K562 (cell line): Measurements from ENCODE around the gene NF2. TPM values are rescaled to one million over a fixed set of nuclear protein-coding genes. Genes with fewer than 3 reads are reported as not detected.

ENCODE experiments used
- ATAC-seq: fragments of 200-7000 bp; cut with Tn5 transposase; 3 replicates; pipeline ENCODE4 v1.9.1; 2020; ENCODE audit warnings: moderate library complexity
- BruUV-seq: library from RNA; stranded (reverse); fragments of 400-500 nt; replicated peaks from 2 replicates; lab custom pipeline; 2021; lab: Mats Ljungman, UMichigan
- CTCF ChIA-PET: fragments of 300-600 bp; formaldehyde crosslinking; extraction: SDS; loops from one replicate; lab custom pipeline; 2021; ENCODE audit warnings: low intra/inter-chr PET ratio; lab: Yijun Ruan, JAX
- POLR2A ChIA-PET: fragments of 300-600, 350-650 bp; sonication (Branson Sonifier 250); formaldehyde crosslinking; extraction: SDS; loops from one replicate; lab custom pipeline; 2021; ENCODE audit warnings: antibody characterized with exemption, inconsistent platforms; lab: Yijun Ruan, JAX
- DNase-seq, 4 experiments: peaks; one replicate each; pipeline versions ENCODE4 v3.0.0 to v3.0.0-alpha.2; 2011 to 2018; ENCODE audit warnings: low spot score in 3 of 4, mixed read lengths in 3 of 4; ENCODE audit errors: extremely low read depth in 1 of 4
- FAIRE-seq: peaks from 2 replicates; lab custom pipeline; 2011; peaks lifted over from hg19 to GRCh38; lab: Jason Lieb, UNC
- H2AFZ ChIP-seq: 2 replicates; pipeline ENCODE4 v1.6.0; 2011; ENCODE audit warnings: low read depth, low read length, control low read depth, inconsistent platforms
- H3K27ac ChIP-seq: fragments of 200-600 bp; 3 replicates; pipeline ENCODE4 v1.8.0; 2011; ENCODE audit warnings: low read depth, mild to moderate bottlenecking, control low read depth, inconsistent platforms, low read length, moderate library complexity, mixed read lengths; ENCODE audit errors: extremely low read depth
- H3K27me3 ChIP-seq, 2 experiments: fragments of 300-600 bp in 1 of 2; 2 replicates in 1 of 2; 3 replicates in 1 of 2; pipeline versions ENCODE4 v1.6.0 to v1.8.0; 2011; ENCODE audit warnings: inconsistent platforms in 2 of 2, low read length in 2 of 2, mild to moderate bottlenecking in 1 of 2, mixed read lengths in 1 of 2, moderate library complexity in 1 of 2; ENCODE audit not compliant: control insufficient read depth in 2 of 2, insufficient read depth in 2 of 2
- H3K36me3 ChIP-seq: fragments of 300-600 bp; 3 replicates; pipeline ENCODE4 v1.8.0; 2011; ENCODE audit warnings: mild to moderate bottlenecking, low read length, inconsistent platforms; ENCODE audit not compliant: control insufficient read depth, insufficient read depth
- H3K4me1 ChIP-seq, 2 experiments: fragments of 200-600 bp in 1 of 2; replicated peaks in 1 of 2; 2 replicates in 1 of 2; 3 replicates in 1 of 2; pipeline versions ENCODE4 v1.5.1 to v1.8.0; 2011; ENCODE audit warnings: inconsistent platforms in 2 of 2, low read length in 2 of 2, mild to moderate bottlenecking in 1 of 2, mixed read lengths in 1 of 2, moderate library complexity in 1 of 2; ENCODE audit not compliant: control insufficient read depth in 2 of 2, insufficient read depth in 2 of 2
- H3K4me2 ChIP-seq: 2 replicates; pipeline ENCODE4 v1.6.1; 2011; ENCODE audit warnings: low read length, control low read depth, inconsistent platforms, mixed read lengths; ENCODE audit not compliant: insufficient read depth
- H3K4me3 ChIP-seq: fragments of 200-600 bp; sonication (generic), shearing (Covaris generic); 2 replicates; pipeline ENCODE4 v1.5.1; 2016; ENCODE audit warnings: control low read depth, inconsistent platforms
- H3K79me2 ChIP-seq: fragments of 200-600 bp; 3 replicates; pipeline ENCODE4 v1.8.0; 2011; ENCODE audit warnings: low read length, inconsistent platforms; ENCODE audit not compliant: control insufficient read depth, insufficient read depth
- H3K9ac ChIP-seq, 2 experiments: 2 replicates each; pipeline versions ENCODE4 v1.6.0 to v1.6.1; 2011; ENCODE audit warnings: low read depth in 2 of 2, low read length in 2 of 2, control low read depth in 1 of 2, inconsistent platforms in 1 of 2, mild to moderate bottlenecking in 1 of 2, mixed read lengths in 1 of 2; ENCODE audit not compliant: insufficient read depth in 1 of 2
- H3K9me1 ChIP-seq: one replicate; pipeline ENCODE4 v1.6.0; 2011; ENCODE audit warnings: inconsistent platforms, mild to moderate bottlenecking, low read length, moderate library complexity; ENCODE audit not compliant: control insufficient read depth, insufficient read depth
- H3K9me3 ChIP-seq: replicated peaks from 2 replicates; pipeline ENCODE4 v1.5.1; 2011; ENCODE audit warnings: low read depth, low read length, inconsistent platforms; ENCODE audit not compliant: control insufficient read depth, insufficient read depth
- H4K20me1 ChIP-seq: replicated peaks from 2 replicates; pipeline ENCODE4 v1.6.1; 2011; ENCODE audit warnings: low read length, inconsistent platforms, mixed read lengths; ENCODE audit not compliant: control insufficient read depth, insufficient read depth
- ARID1B ChIP-seq: fragments of 450-650 bp; IDR thresholded peaks from 2 replicates; pipeline ENCODE4 v1.6.1; 2016; ENCODE audit warnings: antibody characterized with exemption, mild to moderate bottlenecking, inconsistent platforms
- CBFA2T3 ChIP-seq: fragments of 450-650 bp; IDR thresholded peaks from 2 replicates; pipeline ENCODE4 v1.6.1; 2017
- CTBP1 ChIP-seq: fragments of 450-650 bp; IDR thresholded peaks from 2 replicates; pipeline ENCODE4 v1.6.1; 2016; ENCODE audit warnings: borderline replicate concordance
- HDAC8 ChIP-seq: fragments of 450-650 bp; IDR thresholded peaks from 2 replicates; pipeline ENCODE4 v1.6.1; 2016; ENCODE audit warnings: mild to moderate bottlenecking, missing genetic modification characterization, moderate library complexity, missing compliant biosample characterization
- RFX5 ChIP-seq: IDR thresholded peaks from 2 replicates; pipeline ENCODE4 v1.6.1; 2011; ENCODE audit warnings: low read depth, mild to moderate bottlenecking, improper control_type of control experiment, low read length
- ZNF408 ChIP-seq: fragments of 250-450 bp; sonication (Bioruptor Pico); IDR thresholded peaks from 2 replicates; pipeline ENCODE4 v1.4.0; 2020; ENCODE audit warnings: low read depth, mild to moderate bottlenecking, moderate library complexity
- WGBS: fragments of 100-300 bp; shearing (Covaris generic); methylation state at CpG from one replicate; pipeline ENCODE4 v1.1.6; 2016; ENCODE audit warnings: low coverage, mixed read lengths; ENCODE audit not compliant: insufficient coverage; ENCODE audit errors: missing lambda C conversion rate; 5-methylcytosine and 5-hydroxymethylcytosine counted together
- in situ Hi-C: fragments of 300-500 bp; cut with MboI; formaldehyde crosslinking; loops from 4 replicates; pipeline ENCODE4 v1.15.0; 2018; ENCODE audit warnings: inconsistent platforms, mixed read lengths
- intact Hi-C: fragments of 100-400 bp; cut with micrococcal nuclease; formaldehyde crosslinking; loops from 2 replicates; pipeline ENCODE4 v1.14.2; 2022
- polyA plus RNA-seq, 8 experiments: library from polyadenylated mRNA; depleted of rRNA in 4 of 8; stranded (reverse) in 5 of 8; unstranded in 3 of 8; fragments of >200 nt; fragmentation: Nextera tagmentation in 2 of 8; fragmentation: Illumina TruSeq in 1 of 8; extraction: Ambion mirVana in 2 of 8; extraction: Trizol in 1 of 8; gene quantifications; 2 replicates each; pipeline versions ENCODE4 v1.2.1 to v1.2.3, GENCODE V29; 2011 to 2014; ENCODE audit warnings: inconsistent platforms in 1 of 8, missing spikeins in 1 of 8
- total RNA-seq, 7 experiments: library from RNA; depleted of rRNA in 6 of 7; stranded (reverse); fragments of >200 nt in 6 of 7; fragmentation: Illumina TruSeq in 2 of 7; extraction: Trizol in 2 of 7; gene quantifications; 2 replicates each; pipeline versions ENCODE4 v1.2.1 to v1.2.3, GENCODE V29; 2011 to 2021; ENCODE audit warnings: low replicate concordance in 1 of 7
- TF ChIP-seq, protein P1 (sequence below), 2 experiments: fragments of 150-350 bp in 1 of 2; IDR thresholded peaks; 2 replicates each; pipeline ENCODE4 v1.6.1; 2012 to 2016; ENCODE audit warnings: low read depth in 2 of 2, low read length in 2 of 2, mild to moderate bottlenecking in 1 of 2, moderate library complexity in 1 of 2
- TF ChIP-seq, protein P2 (sequence below), 2 experiments: fragments of 450-650 bp; conservative IDR thresholded peaks; 2 replicates each; pipeline ENCODE4 v1.6.1; 2017; ENCODE audit warnings: mild to moderate bottlenecking in 2 of 2, moderate library complexity in 2 of 2

The NF2 gene
- total and polyA plus RNA-seq, 9 of the 15 experiments (the other 6 are each of a cell fraction or from before 2014, with no cell fraction given): 2.2 to 32.5 (median 15.2) TPM

DNA sequence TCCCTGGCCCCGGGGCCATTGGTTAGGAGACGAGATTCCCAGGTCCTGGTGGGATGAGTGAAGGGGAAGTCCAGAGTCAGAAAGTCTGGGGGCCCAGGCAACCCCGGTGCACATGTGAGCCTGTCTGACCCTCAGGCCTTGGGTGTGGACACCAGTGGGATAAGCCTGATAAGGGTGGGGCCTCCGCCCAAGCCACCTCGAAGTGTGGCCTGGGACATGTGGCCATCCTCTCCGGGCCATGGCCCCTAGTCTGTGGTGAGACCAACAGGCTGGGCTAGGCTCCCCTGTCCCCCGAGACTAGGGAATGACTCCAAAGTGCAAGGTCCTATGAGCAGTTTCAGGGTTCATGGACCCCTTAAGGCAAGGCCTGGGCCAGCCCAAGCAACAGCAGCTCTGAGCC is 122.7 kb downstream of the NF2 start:
- peak; percentile 68 for ATAC-seq
- POLR2A ChIA-PET: no interaction called here
- TF ChIP-seq CTBP1: peak; percentile 28; the same call in 1 of the 2 replicates
- TF ChIP-seq ZNF408: no peak
- peak; percentile 25; the same call in 1 of the 2 replicates for TF ChIP-seq ARID1B
- no peak for TF ChIP-seq HDAC8 (tag)
- TF ChIP-seq, protein P1, sequence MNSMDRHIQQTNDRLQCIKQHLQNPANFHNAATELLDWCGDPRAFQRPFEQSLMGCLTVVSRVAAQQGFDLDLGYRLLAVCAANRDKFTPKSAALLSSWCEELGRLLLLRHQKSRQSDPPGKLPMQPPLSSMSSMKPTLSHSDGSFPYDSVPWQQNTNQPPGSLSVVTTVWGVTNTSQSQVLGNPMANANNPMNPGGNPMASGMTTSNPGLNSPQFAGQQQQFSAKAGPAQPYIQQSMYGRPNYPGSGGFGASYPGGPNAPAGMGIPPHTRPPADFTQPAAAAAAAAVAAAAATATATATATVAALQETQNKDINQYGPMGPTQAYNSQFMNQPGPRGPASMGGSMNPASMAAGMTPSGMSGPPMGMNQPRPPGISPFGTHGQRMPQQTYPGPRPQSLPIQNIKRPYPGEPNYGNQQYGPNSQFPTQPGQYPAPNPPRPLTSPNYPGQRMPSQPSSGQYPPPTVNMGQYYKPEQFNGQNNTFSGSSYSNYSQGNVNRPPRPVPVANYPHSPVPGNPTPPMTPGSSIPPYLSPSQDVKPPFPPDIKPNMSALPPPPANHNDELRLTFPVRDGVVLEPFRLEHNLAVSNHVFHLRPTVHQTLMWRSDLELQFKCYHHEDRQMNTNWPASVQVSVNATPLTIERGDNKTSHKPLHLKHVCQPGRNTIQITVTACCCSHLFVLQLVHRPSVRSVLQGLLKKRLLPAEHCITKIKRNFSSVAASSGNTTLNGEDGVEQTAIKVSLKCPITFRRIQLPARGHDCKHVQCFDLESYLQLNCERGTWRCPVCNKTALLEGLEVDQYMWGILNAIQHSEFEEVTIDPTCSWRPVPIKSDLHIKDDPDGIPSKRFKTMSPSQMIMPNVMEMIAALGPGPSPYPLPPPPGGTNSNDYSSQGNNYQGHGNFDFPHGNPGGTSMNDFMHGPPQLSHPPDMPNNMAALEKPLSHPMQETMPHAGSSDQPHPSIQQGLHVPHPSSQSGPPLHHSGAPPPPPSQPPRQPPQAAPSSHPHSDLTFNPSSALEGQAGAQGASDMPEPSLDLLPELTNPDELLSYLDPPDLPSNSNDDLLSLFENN (IDR thresholded peaks at IDR 0.05; ENCODE audit: low read depth in 2 of 2, low read length in 2 of 2): no peak
- no peak for TF ChIP-seq RFX5
- TF ChIP-seq, protein P2, sequence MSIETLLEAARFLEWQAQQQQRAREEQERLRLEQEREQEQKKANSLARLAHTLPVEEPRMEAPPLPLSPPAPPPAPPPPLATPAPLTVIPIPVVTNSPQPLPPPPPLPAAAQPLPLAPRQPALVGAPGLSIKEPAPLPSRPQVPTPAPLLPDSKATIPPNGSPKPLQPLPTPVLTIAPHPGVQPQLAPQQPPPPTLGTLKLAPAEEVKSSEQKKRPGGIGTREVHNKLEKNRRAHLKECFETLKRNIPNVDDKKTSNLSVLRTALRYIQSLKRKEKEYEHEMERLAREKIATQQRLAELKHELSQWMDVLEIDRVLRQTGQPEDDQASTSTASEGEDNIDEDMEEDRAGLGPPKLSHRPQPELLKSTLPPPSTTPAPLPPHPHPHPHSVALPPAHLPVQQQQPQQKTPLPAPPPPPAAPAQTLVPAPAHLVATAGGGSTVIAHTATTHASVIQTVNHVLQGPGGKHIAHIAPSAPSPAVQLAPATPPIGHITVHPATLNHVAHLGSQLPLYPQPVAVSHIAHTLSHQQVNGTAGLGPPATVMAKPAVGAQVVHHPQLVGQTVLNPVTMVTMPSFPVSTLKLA (conservative IDR thresholded peaks at IDR 0.05): 0 out of 4 replicates have a peak, but pooled peaks of 1 of the 2 experiments have one; percentile 22
- peak; percentile 36; the same call in 1 of the 2 replicates for TF ChIP-seq CBFA2T3

More for the DNA sequence above, 122.7 kb downstream of the NF2 start:
- no peaks in the 10 kb centered on the region for H3K9me3 ChIP-seq
- BruUV-seq: no TSS peak
- intact Hi-C loops (loop anchor here (5.0 kb wide), 1 partner anchor 281 kb away; no protein-coding TSS in a partner anchor), in situ Hi-C loops (no loop called here)
- H3K79me2 ChIP-seq: no peaks in the 10 kb centered on the region
- peak overlapping the region; percentile 30 to 78; a peak in 2 of 4 replicates for H3K9ac ChIP-seq
- DNase-seq: peak; percentile 63 to 70 (median 64)
- CTCF ChIA-PET: interaction anchor here (0.9 to 1.6 kb wide), 2 partner anchors 37 to 280 kb away, joined by 3 read pairs; no protein-coding TSS in a partner anchor
- 23% methylated on average over 7 of the region's 7 CpGs for WGBS
- no peak overlapping the region for H3K4me3 ChIP-seq
- H3K4me2 ChIP-seq: peak overlapping the region; percentile 37; the same call in 1 of the 2 replicates
- H2AFZ ChIP-seq: peak overlapping the region; percentile 70
- FAIRE-seq: peak; percentile 60
- no peaks in the 10 kb centered on the region; a peak in 1 of 5 replicates for H3K27me3 ChIP-seq
- peaks cover 4% of the 10 kb centered on the region for H3K9me1 ChIP-seq
- H3K4me1 ChIP-seq: peaks cover 14 to 42% of the 10 kb centered on the region in 2 experiments; a peak in 4 of 5 replicates
- no peak overlapping the region for H3K27ac ChIP-seq
- no peaks in the 10 kb centered on the region for H4K20me1 ChIP-seq
- no peaks in the 10 kb centered on the region for H3K36me3 ChIP-seq
